Measurements from ENCODE around the gene DLEC1. TPM values are rescaled to one million over a fixed set of nuclear protein-coding genes. Genes with fewer than 3 reads are reported as not detected.

DLEC1 gene
- total RNA-seq, 4 donors from 2014 or later, result 0.19 to 2.1 (median 0.50) TPM

DNA sequence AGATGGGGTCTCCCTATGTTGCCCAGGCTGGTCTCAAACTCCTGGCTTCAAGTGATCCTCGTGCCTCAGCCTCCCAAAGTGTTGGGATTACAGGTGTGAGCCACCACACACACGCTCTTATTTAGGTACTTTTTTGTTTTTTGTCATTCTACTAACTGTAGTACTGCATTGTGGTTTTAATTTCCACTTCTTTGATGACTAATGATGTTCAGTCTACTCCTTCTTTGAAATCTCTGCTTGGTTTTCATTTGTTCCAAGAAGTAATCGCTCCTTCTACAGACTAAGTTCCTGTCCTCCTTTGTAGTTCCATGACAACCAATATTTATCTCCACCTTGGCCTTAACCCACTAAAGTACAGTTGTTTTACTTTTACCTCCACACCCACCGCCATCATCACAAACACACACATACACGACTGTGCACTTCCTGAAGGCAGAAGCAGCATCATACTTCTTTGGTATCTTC is 529 bp upstream of the DLEC1 start:
- no peak overlapping the region for H3K4me3 ChIP-seq
- no peak overlapping the region for H3K27ac ChIP-seq

GRCh38 chr3:38039899-38040261 is 872 bp downstream of the DLEC1 start:
- 57% methylated on average over 11 of the region's 11 CpGs for WGBS

More for the DNA sequence above, 529 bp upstream of the DLEC1 start:
- Histone ChIP-seq H3K27me3 (no peaks in the 10 kb centered on the region), H3K4me1 (peaks cover 20% of the 10 kb centered on the region), H3K9me3 (no peaks in the 10 kb centered on the region), H3K36me3 (no peaks in the 10 kb centered on the region)
- TF ChIP-seq POLR2A (IDR thresholded peaks at IDR 0.05), result no peak
- TF ChIP-seq, protein P1, sequence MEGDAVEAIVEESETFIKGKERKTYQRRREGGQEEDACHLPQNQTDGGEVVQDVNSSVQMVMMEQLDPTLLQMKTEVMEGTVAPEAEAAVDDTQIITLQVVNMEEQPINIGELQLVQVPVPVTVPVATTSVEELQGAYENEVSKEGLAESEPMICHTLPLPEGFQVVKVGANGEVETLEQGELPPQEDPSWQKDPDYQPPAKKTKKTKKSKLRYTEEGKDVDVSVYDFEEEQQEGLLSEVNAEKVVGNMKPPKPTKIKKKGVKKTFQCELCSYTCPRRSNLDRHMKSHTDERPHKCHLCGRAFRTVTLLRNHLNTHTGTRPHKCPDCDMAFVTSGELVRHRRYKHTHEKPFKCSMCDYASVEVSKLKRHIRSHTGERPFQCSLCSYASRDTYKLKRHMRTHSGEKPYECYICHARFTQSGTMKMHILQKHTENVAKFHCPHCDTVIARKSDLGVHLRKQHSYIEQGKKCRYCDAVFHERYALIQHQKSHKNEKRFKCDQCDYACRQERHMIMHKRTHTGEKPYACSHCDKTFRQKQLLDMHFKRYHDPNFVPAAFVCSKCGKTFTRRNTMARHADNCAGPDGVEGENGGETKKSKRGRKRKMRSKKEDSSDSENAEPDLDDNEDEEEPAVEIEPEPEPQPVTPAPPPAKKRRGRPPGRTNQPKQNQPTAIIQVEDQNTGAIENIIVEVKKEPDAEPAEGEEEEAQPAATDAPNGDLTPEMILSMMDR (IDR thresholded peaks at IDR 0.05), result no peak
- TF ChIP-seq EP300 (IDR thresholded peaks at IDR 0.05), result no peak
- TF ChIP-seq POLR2AphosphoS5 (IDR thresholded peaks at IDR 0.05), result no peak
- WGBS, result 79% methylated on average over 5 of the region's 5 CpGs
- DNase-seq (ENCODE audit: low spot score in 2 of 2), result no peak

DNA sequence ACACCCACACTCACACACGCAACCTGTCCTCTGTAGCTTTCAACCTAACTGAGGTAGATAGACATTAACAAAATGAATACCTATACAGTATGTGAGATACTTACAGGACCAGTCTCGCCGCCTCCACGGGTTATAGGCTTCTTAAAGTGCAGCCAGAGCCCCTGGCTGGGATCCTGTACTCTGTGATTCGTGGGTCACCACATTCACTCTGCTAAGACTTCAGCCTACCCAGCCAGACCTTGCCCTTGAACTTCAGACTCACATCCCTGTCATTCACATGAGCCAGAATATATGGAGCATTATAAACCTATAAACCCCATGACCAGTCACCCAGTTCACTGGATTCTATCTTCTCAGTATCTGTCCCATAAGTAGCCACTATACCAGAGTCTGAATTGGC is 1.4 kb downstream of the DLEC1 start:
- Histone ChIP-seq H3K27ac (no peak overlapping the region), H3K36me3 (no peaks in the 10 kb centered on the region), H3K4me1 (peaks cover 20% of the 10 kb centered on the region), H3K9me3 (no peaks in the 10 kb centered on the region), H3K4me3 (no peak overlapping the region), H3K27me3 (no peaks in the 10 kb centered on the region)
- no peak for DNase-seq (ENCODE audit: low spot score in 2 of 2)
- TF ChIP-seq POLR2AphosphoS5 (IDR thresholded peaks at IDR 0.05), result no peak
- WGBS, result 88% methylated on average over 5 of the region's 5 CpGs

More at GRCh38 chr3:38039899-38040261, 872 bp downstream of the DLEC1 start:
- Histone ChIP-seq H3K27me3 (no peaks in the 10 kb centered on the region), H3K4me1 (peaks cover 20% of the 10 kb centered on the region), H3K9me3 (no peaks in the 10 kb centered on the region), H3K36me3 (no peaks in the 10 kb centered on the region), H3K4me3 (peak overlapping the region; percentile 54), H3K27ac (no peak overlapping the region)
- TF ChIP-seq, protein P1 (IDR thresholded peaks at IDR 0.05), result peak in 1 of 2 donors; percentile 12
- TF ChIP-seq EP300 (IDR thresholded peaks at IDR 0.05), result no peak
- no peak for DNase-seq (ENCODE audit: low spot score in 2 of 2)

DNA sequence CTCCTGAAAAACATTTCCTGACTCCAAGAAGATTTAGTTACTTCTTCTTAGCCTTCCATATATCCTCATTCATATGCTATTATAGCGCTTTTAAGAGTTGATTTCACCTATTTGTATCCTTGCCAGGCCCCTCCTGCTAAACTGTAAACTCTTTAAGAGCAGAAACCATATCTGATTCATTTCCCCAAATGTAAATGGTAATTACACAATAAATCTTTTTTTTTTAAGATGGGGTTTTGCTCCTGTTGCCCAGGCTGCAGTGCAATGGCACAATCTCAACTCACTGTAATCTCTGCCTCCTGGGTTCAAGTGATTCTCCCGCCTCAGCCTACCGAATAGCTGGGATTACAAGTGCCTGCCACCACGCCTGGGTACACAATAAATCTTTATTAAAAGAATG is 4.5 kb downstream of the DLEC1 start:
- WGBS, result 80% methylated on average over 4 of the region's 4 CpGs
- TF ChIP-seq POLR2A (IDR thresholded peaks at IDR 0.05) (no peak), POLR2AphosphoS5 (IDR thresholded peaks at IDR 0.05) (no peak), EP300 (IDR thresholded peaks at IDR 0.05) (no peak)
- TF ChIP-seq, protein P1 (IDR thresholded peaks at IDR 0.05), result no peak

GRCh38 chr3:38046027-38046426 is 7.0 kb downstream of the DLEC1 start:
- Histone ChIP-seq H3K36me3 (no peaks in the 10 kb centered on the region), H3K9me3 (no peaks in the 10 kb centered on the region), H3K4me3 (no peak overlapping the region), H3K4me1 (peaks cover 6% of the 10 kb centered on the region), H3K27me3 (no peaks in the 10 kb centered on the region), H3K27ac (no peak overlapping the region)
- WGBS, result 93% methylated on average over 4 of the region's 4 CpGs
- no peak for DNase-seq (ENCODE audit: low spot score in 2 of 2)
- TF ChIP-seq, protein P1 (IDR thresholded peaks at IDR 0.05), result no peak
- TF ChIP-seq POLR2AphosphoS5 (IDR thresholded peaks at IDR 0.05) (no peak), POLR2A (IDR thresholded peaks at IDR 0.05) (no peak), EP300 (IDR thresholded peaks at IDR 0.05) (no peak)

More for the DNA sequence above, 4.5 kb downstream of the DLEC1 start:
- H3K27me3 ChIP-seq, result no peaks in the 10 kb centered on the region
- no peak for DNase-seq (ENCODE audit: low spot score in 2 of 2)
- H3K36me3 ChIP-seq, result no peaks in the 10 kb centered on the region
- no peak overlapping the region for H3K27ac ChIP-seq
- no peak overlapping the region for H3K4me3 ChIP-seq
- no peaks in the 10 kb centered on the region for H3K9me3 ChIP-seq
- peaks cover 20% of the 10 kb centered on the region for H3K4me1 ChIP-seq

DNA sequence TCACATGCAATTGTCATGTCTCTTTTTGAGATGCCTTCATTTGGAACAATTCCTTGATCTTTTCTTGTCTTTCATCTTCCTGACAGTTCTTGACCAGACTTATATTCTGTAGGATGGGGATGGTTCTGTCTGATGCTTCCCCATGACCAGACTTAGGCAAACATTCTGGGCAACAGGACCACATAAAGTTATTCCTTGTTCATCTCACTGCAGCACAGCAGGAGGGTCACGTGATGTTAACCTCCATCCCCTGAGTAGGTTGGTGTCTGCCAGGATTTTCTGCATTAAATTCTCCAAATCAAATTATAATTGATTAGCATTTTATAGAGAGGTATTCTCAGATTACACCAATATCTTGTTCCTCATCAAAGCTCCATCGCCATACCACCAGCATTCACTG is 7.8 kb downstream of the DLEC1 start:
- H3K4me1 ChIP-seq, result peaks cover 6% of the 10 kb centered on the region
- H3K9me3 ChIP-seq, result no peaks in the 10 kb centered on the region
- no peak overlapping the region for H3K27ac ChIP-seq
- no peaks in the 10 kb centered on the region for H3K36me3 ChIP-seq
- DNase-seq (ENCODE audit: low spot score in 2 of 2), result no peak
- no peak for TF ChIP-seq EP300 (IDR thresholded peaks at IDR 0.05)
- no peak for TF ChIP-seq POLR2A (IDR thresholded peaks at IDR 0.05)
- TF ChIP-seq POLR2AphosphoS5 (IDR thresholded peaks at IDR 0.05), result no peak
- TF ChIP-seq, protein P1 (IDR thresholded peaks at IDR 0.05), result no peak
- H3K4me3 ChIP-seq, result no peak overlapping the region
- WGBS, result 97% methylated on average over 2 of the region's 2 CpGs
- no peaks in the 10 kb centered on the region for H3K27me3 ChIP-seq

All from suprapubic skin (tissue), 4 donors.